ENCODE measurements around the gene FSTL4. TPM values are rescaled to one million over a fixed set of nuclear protein-coding genes. Genes with fewer than 3 reads are reported as not detected.
A peak's percentile ranks its signal among the peaks of the same experiment; 100 is the strongest.

The FSTL4 gene
- total and polyA plus RNA-seq, 2 of the 13 experiments (the other 11 are each of a cell fraction or from before 2014, with no cell fraction given) = 2.1 to 3.0 TPM

- no peak for TF ChIP-seq MXI1 (IDR thresholded peaks at IDR 0.05; ENCODE audit: borderline replicate concordance, low read depth, low read length)
- TF ChIP-seq GATAD2A (CRISPR knock-in tag; IDR thresholded peaks at IDR 0.05) = no peak
- no peak for TF ChIP-seq KDM3A (CRISPR knock-in tag; IDR thresholded peaks at IDR 0.05; ENCODE audit: low read depth)
- no peak for TF ChIP-seq ZNF616 (CRISPR knock-in tag; IDR thresholded peaks at IDR 0.05; ENCODE audit: low read depth)
- no peak for TF ChIP-seq SOX6 (IDR thresholded peaks at IDR 0.05)
- TF ChIP-seq SOX6 (CRISPR knock-in tag; IDR thresholded peaks at IDR 0.05) = peak; percentile 44
- TF ChIP-seq ZNF326 (CRISPR knock-in tag; IDR thresholded peaks at IDR 0.05; ENCODE audit: borderline replicate concordance) = no peak
- TF ChIP-seq CBFB (CRISPR knock-in tag; IDR thresholded peaks at IDR 0.05) = 0 out of 2 replicates have a peak, but pooled peaks have one; percentile 46
- no peak for TF ChIP-seq ZSCAN30 (CRISPR knock-in tag; IDR thresholded peaks at IDR 0.05)
- no peak for TF ChIP-seq CCAR2 (optimal IDR thresholded peaks at IDR 0.05; ENCODE audit: low read depth, low read length)
- 0 out of 2 replicates have a peak, but pooled peaks have one; percentile 70 for TF ChIP-seq ZNF782 (CRISPR knock-in tag; IDR thresholded peaks at IDR 0.05; ENCODE audit: borderline replicate concordance)
- no peak for TF ChIP-seq ZNF292 (CRISPR knock-in tag; IDR thresholded peaks at IDR 0.05; ENCODE audit: borderline replicate concordance, low read depth)
- no peak for TF ChIP-seq ZBTB42 (CRISPR knock-in tag; IDR thresholded peaks at IDR 0.05)
- TF ChIP-seq ZNF574 (CRISPR knock-in tag; IDR thresholded peaks at IDR 0.05) = peak; percentile 70
- TF ChIP-seq ZNF441 (CRISPR knock-in tag; IDR thresholded peaks at IDR 0.05; ENCODE audit: borderline replicate concordance) = no peak
- TF ChIP-seq ZFP36L1 (CRISPR knock-in tag; IDR thresholded peaks at IDR 0.05) = no peak
- TF ChIP-seq ZNF878 (CRISPR knock-in tag; IDR thresholded peaks at IDR 0.05) = no peak
- 0 out of 2 replicates have a peak, but pooled peaks have one; percentile 54 for TF ChIP-seq MAF1 (CRISPR knock-in tag; IDR thresholded peaks at IDR 0.05; ENCODE audit: borderline replicate concordance)
- TF ChIP-seq HCFC1 (IDR thresholded peaks at IDR 0.05; ENCODE audit: low read depth, low read length) = no peak
- TF ChIP-seq GRHL1 (CRISPR knock-in tag; conservative IDR thresholded peaks at IDR 0.05) = no peak
- no peak for TF ChIP-seq SNAI1 (CRISPR knock-in tag; IDR thresholded peaks at IDR 0.05; ENCODE audit: borderline replicate concordance)
These were observed 188.6 kb downstream of the FSTL4 start (continued) for GRCh38 chr5:133423618-133424282.

All from HepG2 (cell line).